Ovary (tissue), 9 donors: ENCODE data around the gene KCNMB2. TPM values are rescaled to one million over a fixed set of nuclear protein-coding genes. Genes with fewer than 3 reads are reported as not detected.

Experiments
- DNase-seq, 5 donors: peaks; one replicate each; pipeline ENCODE4 v3.0.0-alpha.2; 2019 to 2020
- H3K27ac ChIP-seq, 2 donors: fragments of 200-600 bp; one replicate each; pipeline versions ENCODE4 v1.5.1 to v1.8.0; 2019 to 2022
- H3K27me3 ChIP-seq: fragments of 200-600 bp; one replicate; pipeline ENCODE4 v1.8.0; 2022
- H3K36me3 ChIP-seq: fragments of 200-600 bp; sonication (generic); one replicate; pipeline ENCODE4 v1.5.1; 2019
- H3K4me1 ChIP-seq: one replicate; pipeline ENCODE4 v1.8.1; 2013; ENCODE audit warnings: mild to moderate bottlenecking, moderate library complexity; ENCODE audit not compliant: insufficient read depth
- H3K4me3 ChIP-seq: fragments of 200-600 bp; sonication (generic); one replicate; pipeline ENCODE4 v1.5.1; 2017
- H3K9me3 ChIP-seq, 2 donors: fragments of 200-600 bp in 1 of 2; sonication (generic) in 1 of 2; one replicate each; pipeline versions ENCODE4 v1.5.1 to v1.8.1; 2013 to 2019; ENCODE audit warnings: mild to moderate bottlenecking in 1 of 2, moderate library complexity in 1 of 2
- EP300 ChIP-seq: sonication (generic); formaldehyde crosslinking; IDR thresholded peaks from one replicate; pipeline ENCODE4 v1.6.1; 2017; ENCODE audit warnings: antibody characterized with exemption
- POLR2A ChIP-seq: fragments of 450-650 bp; IDR thresholded peaks from one replicate; pipeline ENCODE4 v1.6.1; 2017; ENCODE audit warnings: antibody characterized with exemption, mild to moderate bottlenecking, moderate library complexity
- WGBS, 3 donors: extraction: QIAGEN DNeasy Blood & Tissue Kit in 1 of 3; methylation state at CpG; one replicate each; pipeline versions ENCODE4 v1.1.5 to v1.1.7; 2013 to 2017; 5-methylcytosine and 5-hydroxymethylcytosine counted together
- intact Hi-C, 4 donors: fragments of 100-400 bp; cut with DNase I; formaldehyde crosslinking; loops; one replicate each; pipeline versions ENCODE4 v1.11.0 to v1.15.1; 2022 to 2023
- polyA plus RNA-seq, 2 donors: library from polyadenylated mRNA; stranded (reverse); fragments of 200-250 nt in 1 of 2; fragments of 350-450 nt in 1 of 2; fragmentation: Illumina TruSeq in 1 of 2; extraction: RNeasy Lipid Tissue Mini Kit (QIAGEN cat#74804) in 1 of 2; gene quantifications; one replicate each; pipeline ENCODE4 v1.2.3, GENCODE V29; 2013 to 2014
- total RNA-seq, 7 donors: library from RNA; depleted of rRNA in 2 of 7; stranded (reverse); fragments of >200 nt in 2 of 7; fragmentation: NEBNext Ultra II Directional in 3 of 7; extraction: Animal tissue kit (Norgen Biotek cat#: 25700) in 3 of 7; gene quantifications; one replicate each; pipeline versions ENCODE4 v1.1.0 to v1.2.4, GENCODE V29; 2016 to 2023
- TF ChIP-seq, protein P1 (sequence below), 3 donors: fragments of 450-650 bp in 2 of 3; fragments of 200-600 bp in 1 of 3; IDR thresholded peaks; one replicate each; pipeline versions ENCODE4 v1.5.1 to v1.8.0; 2016 to 2022; ENCODE audit warnings: antibody characterized with exemption in 3 of 3, mild to moderate bottlenecking in 1 of 3
- donor health status: DM: no; HTN: no; CAD: no; lungs with moderate emphysema.
- donor health status: DM: no; HTN: no; CAD: no.
- donor health status: Bipolar disorder and iron deficiency.
- donor health status: DM: yes; HTN: yes; CAD: no.
- donor health status: DM: no; HTN: no; CAD: no.
- donor health status: DM: yes; HTN: yes; CAD: no.

Gene KCNMB2
- total and polyA plus RNA-seq, 9 donors, result 5.7 to 11.6 (median 7.5) TPM

DNA sequence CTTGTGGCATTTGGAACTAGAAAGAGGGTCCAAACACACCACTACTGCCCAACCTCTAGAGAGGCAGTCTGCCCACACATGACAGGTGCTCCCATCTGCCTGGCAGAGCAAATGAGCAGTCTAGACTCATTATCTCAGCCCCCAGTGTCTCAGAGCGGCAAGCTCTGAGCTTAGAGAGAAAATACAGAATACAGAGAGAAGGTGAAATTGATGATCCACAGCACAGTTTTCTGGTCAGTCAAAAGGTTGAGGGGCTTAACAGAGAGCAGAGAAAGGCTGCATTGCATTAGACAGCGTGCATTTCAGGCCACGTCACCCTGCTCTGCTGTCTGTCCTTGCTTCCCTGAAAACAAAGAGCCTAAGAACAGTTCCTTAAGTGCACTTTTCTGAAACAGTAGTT is 135.1 kb downstream of the KCNMB2 start:
- H3K4me1 ChIP-seq, result peaks cover 2% of the 10 kb centered on the region
- H3K4me3 ChIP-seq, result no peak overlapping the region
- no peaks in the 10 kb centered on the region for H3K27me3 ChIP-seq
- no peak for TF ChIP-seq POLR2A
- TF ChIP-seq EP300, result no peak
- TF ChIP-seq, protein P1, sequence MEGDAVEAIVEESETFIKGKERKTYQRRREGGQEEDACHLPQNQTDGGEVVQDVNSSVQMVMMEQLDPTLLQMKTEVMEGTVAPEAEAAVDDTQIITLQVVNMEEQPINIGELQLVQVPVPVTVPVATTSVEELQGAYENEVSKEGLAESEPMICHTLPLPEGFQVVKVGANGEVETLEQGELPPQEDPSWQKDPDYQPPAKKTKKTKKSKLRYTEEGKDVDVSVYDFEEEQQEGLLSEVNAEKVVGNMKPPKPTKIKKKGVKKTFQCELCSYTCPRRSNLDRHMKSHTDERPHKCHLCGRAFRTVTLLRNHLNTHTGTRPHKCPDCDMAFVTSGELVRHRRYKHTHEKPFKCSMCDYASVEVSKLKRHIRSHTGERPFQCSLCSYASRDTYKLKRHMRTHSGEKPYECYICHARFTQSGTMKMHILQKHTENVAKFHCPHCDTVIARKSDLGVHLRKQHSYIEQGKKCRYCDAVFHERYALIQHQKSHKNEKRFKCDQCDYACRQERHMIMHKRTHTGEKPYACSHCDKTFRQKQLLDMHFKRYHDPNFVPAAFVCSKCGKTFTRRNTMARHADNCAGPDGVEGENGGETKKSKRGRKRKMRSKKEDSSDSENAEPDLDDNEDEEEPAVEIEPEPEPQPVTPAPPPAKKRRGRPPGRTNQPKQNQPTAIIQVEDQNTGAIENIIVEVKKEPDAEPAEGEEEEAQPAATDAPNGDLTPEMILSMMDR (IDR thresholded peaks at IDR 0.05), result no peak
- H3K27ac ChIP-seq, result no peak overlapping the region
- no peak for DNase-seq
- WGBS, 3 donors, result 11 to 22% (median 20%) methylated on average over 3 of the region's 3 CpGs
- no peaks in the 10 kb centered on the region for H3K9me3 ChIP-seq
- intact Hi-C loops, result no loop called here
- H3K36me3 ChIP-seq, result no peaks in the 10 kb centered on the region

DNA sequence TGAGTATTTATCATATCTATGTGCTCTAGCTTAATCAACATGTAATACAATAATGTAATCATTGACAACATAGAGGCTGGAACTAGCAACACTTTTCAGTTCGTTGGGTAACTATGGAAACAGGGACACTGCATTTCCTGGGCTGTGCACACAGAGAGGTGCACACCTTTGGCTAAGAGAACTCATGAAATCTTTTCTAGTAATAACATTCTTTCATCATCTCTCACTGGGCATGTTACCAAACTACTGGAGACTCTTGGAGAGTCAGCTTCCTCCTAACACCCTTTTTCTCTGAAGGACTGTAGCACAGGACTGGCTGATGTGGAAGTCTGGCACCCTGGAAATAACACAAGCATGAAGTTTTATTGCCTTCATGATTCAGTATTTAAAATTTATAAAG is 135.6 kb downstream of the KCNMB2 start:
- Histone ChIP-seq H3K9me3 (no peaks in the 10 kb centered on the region), H3K4me1 (peaks cover 2% of the 10 kb centered on the region), H3K27me3 (no peaks in the 10 kb centered on the region), H3K4me3 (no peak overlapping the region), H3K36me3 (no peaks in the 10 kb centered on the region), H3K27ac (no peak overlapping the region)
- WGBS, 3 donors, result 3 to 13% (median 3%) methylated on average over 1 of the region's 1 CpG
- no peak for TF ChIP-seq POLR2A
- TF ChIP-seq, protein P1 (IDR thresholded peaks at IDR 0.05), result no peak
- TF ChIP-seq EP300, result no peak
- no peak for DNase-seq
- intact Hi-C loops, result no loop called here

DNA sequence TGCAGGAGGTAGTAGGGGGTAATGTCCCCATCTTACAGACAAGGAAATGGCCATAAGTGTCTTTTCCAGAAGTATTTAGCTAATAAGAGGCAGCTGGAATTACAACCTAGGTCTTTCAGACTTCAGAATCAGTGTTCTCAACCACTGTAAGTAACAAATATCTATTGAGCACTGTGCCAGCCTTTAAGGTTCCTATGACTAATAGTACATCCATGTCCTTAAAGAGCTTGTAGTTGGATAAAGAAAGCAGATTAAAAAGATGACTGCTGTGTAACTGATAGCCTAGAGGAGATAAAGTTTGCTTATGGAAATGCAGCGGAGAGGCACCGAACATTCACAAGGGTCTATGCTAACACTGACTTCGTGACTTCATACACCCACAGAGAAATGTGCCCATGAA is 136.0 kb downstream of the KCNMB2 start:
- Histone ChIP-seq H3K36me3 (no peaks in the 10 kb centered on the region), H3K4me3 (no peak overlapping the region), H3K9me3 (no peaks in the 10 kb centered on the region), H3K27ac (no peak overlapping the region), H3K27me3 (no peaks in the 10 kb centered on the region), H3K4me1 (peaks cover 3% of the 10 kb centered on the region)
- no peak for DNase-seq
- intact Hi-C loops, result no loop called here
- TF ChIP-seq, protein P1 (IDR thresholded peaks at IDR 0.05), result no peak
- TF ChIP-seq EP300 (no peak), POLR2A (no peak)
- 73 to 97% (median 96%) methylated on average over 3 of the region's 3 CpGs for WGBS, 3 donors

DNA sequence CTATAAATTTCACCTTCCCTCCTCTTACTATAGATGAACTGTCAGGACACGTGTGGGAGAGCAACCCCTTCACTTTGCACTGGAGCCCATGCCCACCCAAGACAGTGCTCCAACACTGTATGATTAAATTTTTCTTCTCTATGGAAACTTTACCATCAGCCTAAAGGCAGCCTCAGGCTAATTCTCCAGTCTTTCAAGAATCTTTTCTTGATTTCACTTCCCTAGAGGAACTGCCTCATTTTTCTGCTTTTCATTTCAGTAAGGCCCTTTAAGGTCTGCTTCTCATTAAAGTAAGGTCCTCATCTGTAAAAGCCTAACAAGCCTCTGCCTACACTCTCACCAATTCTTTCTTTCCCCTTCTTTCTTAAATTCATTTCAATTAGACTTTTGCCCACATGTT is 137.3 kb downstream of the KCNMB2 start:
- intact Hi-C loops, result no loop called here
- TF ChIP-seq POLR2A (no peak), EP300 (no peak)
- TF ChIP-seq, protein P1 (IDR thresholded peaks at IDR 0.05), result no peak
- Histone ChIP-seq H3K27ac (no peak overlapping the region), H3K4me1 (peaks cover 4% of the 10 kb centered on the region), H3K27me3 (no peaks in the 10 kb centered on the region), H3K36me3 (no peaks in the 10 kb centered on the region), H3K9me3 (no peaks in the 10 kb centered on the region), H3K4me3 (no peak overlapping the region)
- WGBS, 3 donors, result 92 to 98% (median 94%) methylated on average over 1 of the region's 1 CpG
- DNase-seq, result no peak

DNA sequence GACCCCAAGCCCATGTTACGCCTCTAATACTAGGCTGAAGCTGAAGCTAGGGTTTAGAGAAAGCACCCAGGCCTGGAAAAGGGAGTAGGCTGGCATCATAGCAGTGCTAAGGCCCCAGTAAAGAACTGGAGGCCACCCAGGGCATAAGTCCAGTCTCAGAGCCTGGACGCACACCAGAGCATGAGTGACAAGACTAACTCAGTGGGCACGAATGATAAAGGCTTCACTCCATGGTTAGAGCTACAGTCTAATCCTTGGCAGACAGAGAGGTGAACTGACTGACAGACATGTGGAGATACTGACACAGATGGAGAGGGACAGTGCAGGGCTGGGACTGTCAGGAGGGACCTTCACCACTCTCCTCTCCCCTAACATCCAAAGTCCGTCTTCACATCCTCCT is 139.8 kb downstream of the KCNMB2 start:
- Histone ChIP-seq H3K4me3 (no peak overlapping the region), H3K27me3 (no peaks in the 10 kb centered on the region), H3K36me3 (no peaks in the 10 kb centered on the region), H3K4me1 (peaks cover 5% of the 10 kb centered on the region), H3K27ac (no peak overlapping the region), H3K9me3 (no peaks in the 10 kb centered on the region)
- DNase-seq, result no peak
- intact Hi-C loops, result no loop called here
- WGBS, 3 donors, result 95 to 98% (median 96%) methylated on average over 4 of the region's 4 CpGs
- TF ChIP-seq, protein P1 (IDR thresholded peaks at IDR 0.05), result no peak
- TF ChIP-seq EP300 (no peak), POLR2A (no peak)
